ENCODE measurements around the gene SLC6A6.

GRCh38 chr3:14534516-14535191, 132.2 kb downstream of the SLC6A6 start:
- no peak for TF ChIP-seq CTCF (IDR thresholded peaks at IDR 0.05)
- TF ChIP-seq POLR2A (IDR thresholded peaks at IDR 0.05) = no peak
